ENCODE results near the gene OTOG.

DNA sequence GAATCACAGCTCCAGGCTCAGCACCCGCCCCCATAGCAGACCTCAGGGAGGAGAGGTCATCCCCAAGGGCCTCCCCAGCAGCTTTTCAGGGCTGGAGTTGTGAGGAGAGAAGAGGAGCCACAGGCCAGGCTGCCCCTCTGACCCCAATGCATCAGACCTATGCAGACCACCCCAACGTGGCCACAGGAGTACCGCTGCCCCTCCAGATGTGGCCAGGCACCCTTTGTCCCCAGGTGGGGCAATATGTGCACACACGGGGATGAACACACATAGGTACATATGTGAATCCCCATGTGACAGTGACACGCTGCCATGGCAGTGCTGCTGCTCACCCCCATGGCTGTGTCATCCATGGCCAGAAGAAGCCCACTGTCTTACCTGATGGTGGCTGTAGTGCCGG is 13.7 kb upstream of the OTOG start:
- TF ChIP-seq, protein P1, sequence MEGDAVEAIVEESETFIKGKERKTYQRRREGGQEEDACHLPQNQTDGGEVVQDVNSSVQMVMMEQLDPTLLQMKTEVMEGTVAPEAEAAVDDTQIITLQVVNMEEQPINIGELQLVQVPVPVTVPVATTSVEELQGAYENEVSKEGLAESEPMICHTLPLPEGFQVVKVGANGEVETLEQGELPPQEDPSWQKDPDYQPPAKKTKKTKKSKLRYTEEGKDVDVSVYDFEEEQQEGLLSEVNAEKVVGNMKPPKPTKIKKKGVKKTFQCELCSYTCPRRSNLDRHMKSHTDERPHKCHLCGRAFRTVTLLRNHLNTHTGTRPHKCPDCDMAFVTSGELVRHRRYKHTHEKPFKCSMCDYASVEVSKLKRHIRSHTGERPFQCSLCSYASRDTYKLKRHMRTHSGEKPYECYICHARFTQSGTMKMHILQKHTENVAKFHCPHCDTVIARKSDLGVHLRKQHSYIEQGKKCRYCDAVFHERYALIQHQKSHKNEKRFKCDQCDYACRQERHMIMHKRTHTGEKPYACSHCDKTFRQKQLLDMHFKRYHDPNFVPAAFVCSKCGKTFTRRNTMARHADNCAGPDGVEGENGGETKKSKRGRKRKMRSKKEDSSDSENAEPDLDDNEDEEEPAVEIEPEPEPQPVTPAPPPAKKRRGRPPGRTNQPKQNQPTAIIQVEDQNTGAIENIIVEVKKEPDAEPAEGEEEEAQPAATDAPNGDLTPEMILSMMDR (IDR thresholded peaks at IDR 0.05) = no peak
- no peak for TF ChIP-seq POLR2A (IDR thresholded peaks at IDR 0.05)

Data from lower leg skin (tissue), 3 donors.